COR-L47 (cell line): ENCODE results near the gene PDK3.

Source experiments
- DNase-seq: peaks from one replicate; lab custom pipeline; 2025; lab: John Stamatoyannopoulos, UW

PDK3 gene

GRCh38 chrX:24553011-24553410, 87.9 kb downstream of the PDK3 start:
- no peak for DNase-seq

GRCh38 chrX:24561121-24561520, 96.0 kb downstream of the PDK3 start:
- DNase-seq = no peak

- no peak for DNase-seq
These were observed 98.4 kb downstream of the PDK3 start for GRCh38 chrX:24563291-24564010.

- no peak for DNase-seq
These were observed 101.2 kb downstream of the PDK3 start for GRCh38 chrX:24566240-24566639.

- DNase-seq = no peak
These were observed 102.1 kb downstream of the PDK3 start for GRCh38 chrX:24567169-24567568.

- no peak for DNase-seq
These were observed 109.7 kb downstream of the PDK3 start for GRCh38 chrX:24574743-24575142.

GRCh38 chrX:24575496-24575895, 110.4 kb downstream of the PDK3 start:
- no peak for DNase-seq

GRCh38 chrX:24577091-24577490, 112.0 kb downstream of the PDK3 start:
- no peak for DNase-seq
